Gastrocnemius medialis (tissue), 4 donors: ENCODE data around the gene CYP2D6.

Experiments
- CTCF ChIP-seq, 5 experiments: fragments of 450-650 bp in 3 of 5; fragments of 200-600 bp in 2 of 5; sonication (generic) in 2 of 5; IDR thresholded peaks in 4 of 5; conservative IDR thresholded peaks in 1 of 5; 1 replicate in 4 of 5; 2 replicates in 1 of 5; pipeline ENCODE4 v1.5.1; 2016 to 2019; ENCODE audit warnings: antibody characterized with exemption in 5 of 5, mild to moderate bottlenecking in 3 of 5, moderate library complexity in 3 of 5
- POLR2A ChIP-seq, 2 donors: fragments of 450-650 bp; IDR thresholded peaks; one replicate each; pipeline ENCODE4 v1.6.1; 2017; ENCODE audit warnings: antibody characterized with exemption in 2 of 2, mild to moderate bottlenecking in 2 of 2, moderate library complexity in 2 of 2

- TF ChIP-seq POLR2A (IDR thresholded peaks at IDR 0.05) (no peak), CTCF (IDR thresholded peaks at IDR 0.05 in 4 of 5, conservative IDR thresholded peaks at IDR 0.05 in 1 of 5) (no peak)
Measured at GRCh38 chr22:42151924-42152635, 21.5 kb upstream of the CYP2D6 start.
